Measurements from ENCODE around the gene EIF2AK3.
"Not testable (repeated sequence)": the region's sequence is repeated elsewhere in the genome, so short reads cannot be mapped to it uniquely, and the experiment has no call there.

The EIF2AK3 gene

DNA sequence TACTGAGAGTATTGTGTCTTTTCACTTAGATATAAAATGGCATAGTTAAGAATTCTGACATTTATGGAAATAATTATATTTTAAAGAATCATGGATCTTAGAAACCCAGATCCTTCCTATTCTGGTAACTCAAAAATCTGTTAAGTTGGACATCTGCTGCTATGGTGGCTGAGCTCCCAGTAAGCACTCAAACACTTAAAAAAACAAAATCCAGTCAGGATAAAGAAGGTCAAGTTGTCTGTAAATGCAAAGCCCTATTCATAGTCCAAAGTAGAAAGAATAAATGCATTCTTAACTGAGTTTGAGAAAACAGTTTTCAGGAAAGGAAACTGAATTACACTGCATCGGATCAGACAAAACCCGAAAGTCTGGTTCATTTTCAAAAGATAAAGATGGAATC lies 35.6 kb downstream of the EIF2AK3 start:
- no peak for DNase-seq

GRCh38 chr2:88590998-88591613 lies 36.2 kb downstream of the EIF2AK3 start:
- DNase-seq: peak; percentile 29 to 30

- DNase-seq: no peak
These were observed 41.3 kb downstream of the EIF2AK3 start for GRCh38 chr2:88585969-88586368.

DNA sequence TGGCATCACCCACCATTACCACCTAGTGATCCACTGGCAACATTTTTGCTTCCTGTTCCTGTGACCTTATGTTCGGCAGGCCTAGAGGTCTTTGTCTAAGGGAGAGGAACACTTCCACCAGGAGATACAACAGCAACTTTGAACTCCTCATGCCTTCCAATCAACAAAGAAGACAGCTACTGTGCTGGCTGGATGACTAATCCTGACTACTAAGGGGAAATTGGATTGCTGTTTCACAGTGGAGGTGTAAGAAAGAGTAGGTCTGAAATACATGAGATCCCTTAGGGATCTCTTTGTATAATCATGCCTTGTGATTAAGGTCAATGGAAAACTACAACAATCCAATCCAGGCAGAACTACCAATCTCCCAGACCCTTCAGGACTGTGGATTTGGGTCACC lies 45.2 kb downstream of the EIF2AK3 start:
- no peak for DNase-seq

DNA sequence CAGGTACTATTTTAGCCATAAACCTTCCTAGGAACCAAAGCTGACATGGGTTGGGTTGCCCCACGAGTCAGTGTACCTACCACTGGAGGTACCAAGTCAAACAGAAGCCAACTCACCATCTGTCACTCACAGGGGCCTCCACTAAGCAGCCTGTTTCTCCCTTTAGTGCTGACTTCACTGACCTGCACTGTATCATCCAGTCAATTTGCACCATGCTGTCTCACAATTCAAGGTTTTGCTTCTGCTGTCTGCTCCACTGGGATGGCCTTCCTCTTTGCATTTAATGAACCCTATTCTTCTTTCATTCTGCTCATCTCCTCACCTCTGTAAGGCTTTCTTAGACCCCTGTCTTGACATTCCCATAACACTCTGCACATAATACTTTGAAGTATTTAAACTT lies 47.2 kb downstream of the EIF2AK3 start:
- no peak for DNase-seq

DNA sequence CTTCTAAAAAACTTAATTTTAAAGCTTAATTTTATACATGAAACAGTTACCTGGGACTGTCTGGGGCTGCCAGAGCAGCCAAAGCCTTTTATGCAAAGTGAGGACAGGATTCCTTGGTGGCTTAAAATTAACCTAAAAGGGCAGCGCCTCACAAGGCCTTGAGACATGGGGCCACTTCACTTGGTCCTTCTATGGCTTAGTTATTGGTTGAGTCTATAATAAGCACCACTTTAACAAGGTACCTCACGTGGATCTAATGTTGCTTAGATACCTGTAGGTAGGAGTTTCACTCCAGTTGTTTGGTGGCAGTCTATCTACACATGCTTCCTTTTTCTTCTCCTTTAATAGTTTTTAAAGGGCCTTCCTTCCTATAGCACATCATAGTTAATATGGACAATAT lies 51.6 kb downstream of the EIF2AK3 start:
- DNase-seq: no peak

GRCh38 chr2:88575051-88575450 lies 52.2 kb downstream of the EIF2AK3 start:
- no peak for DNase-seq

GRCh38 chr2:88574445-88574844 lies 52.8 kb downstream of the EIF2AK3 start:
- DNase-seq: no peak

DNA sequence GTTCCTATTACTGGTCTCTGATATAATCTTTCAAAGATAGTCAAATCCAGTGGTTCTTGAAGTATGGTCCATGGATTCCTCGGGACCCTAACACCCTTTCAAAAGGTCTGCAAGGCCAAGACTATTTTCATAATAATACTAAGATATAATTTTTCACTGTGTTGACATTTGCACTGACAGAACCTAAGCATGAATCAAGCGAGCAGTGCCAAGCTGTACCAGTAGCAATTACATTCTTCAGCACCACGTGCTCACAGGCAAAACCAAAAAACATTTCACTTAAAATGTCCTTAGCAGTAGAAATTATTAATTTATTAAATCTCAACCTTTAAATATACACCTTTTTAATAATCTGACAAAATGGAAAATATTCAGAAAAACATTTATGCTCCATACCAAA lies 59.1 kb downstream of the EIF2AK3 start:
- no peak for DNase-seq

DNA sequence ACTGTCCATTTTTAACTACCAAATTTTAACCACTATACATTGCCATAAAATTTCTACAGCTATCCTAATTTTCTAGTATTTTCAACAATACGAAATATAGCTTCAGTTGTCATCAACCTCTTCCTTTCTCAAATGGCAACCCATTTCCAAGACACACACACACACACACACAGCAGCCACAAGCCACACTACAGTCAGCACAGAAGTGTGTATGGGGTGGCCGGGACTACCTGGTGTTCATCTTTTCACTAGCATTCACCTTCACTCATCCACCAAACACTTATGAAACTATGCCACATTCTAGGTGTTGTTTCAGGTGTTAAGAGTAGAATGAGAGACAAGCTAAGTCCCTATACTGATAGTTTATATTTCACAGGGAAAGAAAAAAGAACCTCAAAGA lies 62.9 kb downstream of the EIF2AK3 start:
- DNase-seq: no peak

GRCh38 chr2:88563129-88563528 lies 64.1 kb downstream of the EIF2AK3 start:
- DNase-seq: no peak

DNA sequence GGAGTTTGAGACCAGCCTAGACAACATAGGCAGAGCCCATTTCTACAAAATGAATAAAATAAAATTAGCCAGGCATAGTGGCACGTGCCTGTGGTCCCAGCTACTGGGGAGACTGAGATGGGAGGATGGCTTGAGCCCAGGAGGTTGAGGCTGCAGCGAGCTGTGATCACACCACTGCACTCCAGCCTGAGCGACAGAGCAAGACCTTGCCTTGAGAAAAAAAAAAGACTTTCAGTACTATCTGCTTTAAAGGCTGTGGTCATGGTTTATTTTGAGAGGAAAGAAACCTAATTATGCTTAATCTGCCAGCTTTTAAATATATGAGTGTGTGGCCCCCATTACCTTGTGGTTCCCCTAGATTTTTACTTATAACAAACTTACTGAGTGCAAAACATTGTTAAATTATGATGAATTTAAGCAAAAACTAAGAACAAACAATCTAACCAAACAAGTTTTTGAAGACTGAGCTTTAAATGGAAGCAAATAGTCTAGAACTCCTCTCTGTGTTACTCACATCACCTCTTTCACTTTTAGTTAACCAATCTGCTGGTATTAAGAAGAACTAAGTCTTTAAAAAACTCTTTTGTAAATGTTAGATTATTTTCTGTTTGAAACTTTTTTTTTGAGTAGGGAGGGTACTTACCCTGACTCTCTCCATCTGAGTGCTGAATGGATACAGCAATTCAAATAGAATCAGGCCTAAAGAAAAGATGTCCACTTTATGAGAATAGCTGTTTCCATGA lies 65.4 kb downstream of the EIF2AK3 start:
- DNase-seq: no peak

GRCh38 chr2:88560619-88561307 lies 66.5 kb downstream of the EIF2AK3 start:
- no peak for DNase-seq

GRCh38 chr2:88557290-88557689 lies 70.0 kb downstream of the EIF2AK3 start:
- no peak for DNase-seq

- no peak for DNase-seq
These were observed 71.2 kb downstream of the EIF2AK3 start for GRCh38 chr2:88556026-88556425.

- DNase-seq: no peak
These were observed 73.1 kb downstream of the EIF2AK3 start for GRCh38 chr2:88554189-88554588.

DNA sequence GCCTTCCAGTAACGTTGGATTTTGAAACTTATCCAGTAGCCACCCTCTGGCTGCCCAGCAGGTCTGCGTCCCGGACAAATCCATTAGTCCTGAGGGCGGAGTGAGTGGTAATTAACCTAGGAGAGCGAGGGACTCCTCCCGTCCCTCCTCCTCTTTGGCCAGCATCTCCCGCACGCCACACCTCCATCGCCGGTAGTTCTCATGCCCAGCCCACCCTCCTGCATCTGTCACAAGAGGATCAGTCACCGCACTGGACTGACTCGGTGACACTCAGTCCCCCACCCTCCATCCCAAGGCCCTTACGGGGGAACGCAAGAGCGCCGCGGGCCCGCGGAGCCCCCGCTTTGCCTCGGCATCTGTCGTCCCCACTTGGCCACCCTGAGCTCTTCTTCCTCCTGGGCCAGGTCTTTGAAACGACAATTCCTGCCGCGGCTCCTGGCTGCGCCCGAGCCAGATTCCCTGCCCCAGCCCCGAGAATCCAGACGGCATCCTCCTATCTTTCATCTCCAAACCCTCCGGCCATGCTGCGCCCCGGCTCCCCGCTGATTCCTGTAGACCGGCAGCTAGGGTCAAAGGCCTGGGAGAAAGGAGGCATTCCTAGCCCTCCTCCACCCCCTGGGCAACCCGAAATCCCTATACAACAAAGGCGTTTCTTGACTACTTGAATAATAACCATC lies 77.5 kb downstream of the EIF2AK3 start:
- DNase-seq: no peak

DNA sequence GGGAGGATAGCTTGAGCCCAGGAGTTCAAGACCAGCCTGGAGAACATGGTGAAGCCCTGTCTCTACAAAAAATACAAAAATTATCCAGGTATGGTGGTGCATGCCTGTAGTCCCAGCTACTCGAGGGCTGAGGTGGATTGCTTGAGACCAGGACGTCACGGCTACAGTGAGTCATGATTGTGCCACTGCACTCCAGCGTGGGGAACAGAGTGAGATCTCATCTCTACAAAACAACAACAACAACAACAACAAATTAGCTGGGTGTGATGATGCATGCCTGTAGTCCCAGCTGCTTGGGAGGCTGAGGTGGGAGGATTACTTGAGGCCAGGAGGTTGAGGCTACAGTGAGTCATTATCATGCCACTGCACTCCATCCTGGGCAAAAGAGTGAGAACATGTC lies 81.0 kb downstream of the EIF2AK3 start:
- not testable (repeated sequence) for DNase-seq

DNA sequence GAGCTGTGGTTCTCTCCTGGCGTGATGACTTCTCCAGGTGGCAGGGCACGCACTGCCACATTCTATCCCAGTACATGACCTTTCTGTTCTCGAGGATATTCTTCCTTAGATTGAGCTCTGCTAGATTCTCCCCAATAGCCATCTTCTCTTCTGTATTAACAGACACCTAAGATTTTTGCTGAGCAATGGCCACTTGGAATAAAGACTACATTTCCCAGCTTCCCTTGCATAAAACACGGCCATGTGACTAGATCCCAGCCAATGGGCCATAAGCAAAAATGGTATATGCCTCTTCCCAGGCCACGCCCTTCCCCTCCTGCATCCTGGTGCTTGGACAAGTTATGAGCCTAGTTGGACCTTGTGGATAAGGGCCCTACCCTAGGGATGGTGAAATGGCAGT lies 82.1 kb downstream of the EIF2AK3 start:
- DNase-seq: no peak

- DNase-seq: no peak
These were observed 83.7 kb downstream of the EIF2AK3 start for GRCh38 chr2:88543541-88544057.

DNA sequence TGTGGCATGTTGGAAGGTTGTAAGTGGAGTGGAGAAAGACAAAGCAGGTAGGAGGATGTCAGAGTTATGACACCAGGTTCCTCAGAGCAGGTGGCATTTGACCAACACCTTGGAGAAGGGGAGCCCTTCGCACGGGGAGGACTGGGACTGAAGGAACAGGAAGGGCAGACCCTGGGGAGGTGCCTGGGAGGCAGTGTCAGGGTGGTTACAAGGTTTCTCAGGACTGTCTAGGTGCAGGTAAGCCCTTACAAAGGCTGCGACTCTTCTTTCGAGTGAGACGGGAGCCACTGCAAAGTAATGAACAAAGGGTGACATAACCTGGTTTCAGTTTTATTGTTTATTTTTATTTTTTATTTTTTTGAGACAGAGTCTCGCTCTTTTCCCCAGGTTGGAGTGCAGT lies 84.6 kb downstream of the EIF2AK3 start:
- no peak for DNase-seq

GRCh38 chr2:88540346-88540745 lies 86.9 kb downstream of the EIF2AK3 start:
- DNase-seq: no peak

- no peak for DNase-seq
These were observed 88.8 kb downstream of the EIF2AK3 start for GRCh38 chr2:88538362-88538917.
